SK-N-SH treated with all-trans-retinoic acid at 6 μM for 48 hours (cell line): ENCODE results near the gene SLC25A17.

Experiments
- ATAC-seq: fragments of 200-7000 bp; cut with Tn5 transposase; 3 replicates; pipeline ENCODE4 v1.9.1; 2020; ENCODE audit warnings: mild to moderate bottlenecking, moderate library complexity
- ARNTL ChIP-seq: fragments of 450-650 bp; formaldehyde crosslinking; IDR thresholded peaks from 2 replicates; pipeline ENCODE4 v1.5.0; 2020; ENCODE audit warnings: low read depth, mild to moderate bottlenecking, moderate library complexity, borderline replicate concordance
- BACH2 ChIP-seq: fragments of 250-450 bp; sonication (Bioruptor Pico); IDR thresholded peaks from 2 replicates; pipeline ENCODE4 v1.9.0; 2021; ENCODE audit warnings: mild to moderate bottlenecking, borderline replicate concordance
- CREB5 ChIP-seq: fragments of 250-450 bp; sonication (Bioruptor Pico); IDR thresholded peaks from 2 replicates; pipeline ENCODE4 v1.5.1; 2020; ENCODE audit warnings: low read depth, mild to moderate bottlenecking, moderate library complexity
- CSDC2 ChIP-seq: fragments of 250-450 bp; sonication (Bioruptor Pico); IDR thresholded peaks from 2 replicates; pipeline ENCODE4 v1.5.0; 2020; ENCODE audit warnings: mild to moderate bottlenecking, moderate library complexity
- ESRRG ChIP-seq: fragments of 250-450 bp; sonication (Bioruptor Pico); IDR thresholded peaks from 2 replicates; pipeline ENCODE4 v1.6.1; 2021; ENCODE audit warnings: mild to moderate bottlenecking
- GLIS3 ChIP-seq: fragments of 250-450 bp; sonication (Bioruptor Pico); IDR thresholded peaks from 2 replicates; pipeline ENCODE4 v1.5.0; 2020; ENCODE audit warnings: mild to moderate bottlenecking, moderate library complexity
- ISL1 ChIP-seq: fragments of 250-450 bp; sonication (Bioruptor Pico); IDR thresholded peaks from 2 replicates; pipeline ENCODE4 v2.1.2; 2022; ENCODE audit warnings: mild to moderate bottlenecking, moderate library complexity
- OSR1 ChIP-seq: fragments of 250-450 bp; sonication (Bioruptor Pico); IDR thresholded peaks from 2 replicates; pipeline ENCODE4 v1.8.0; 2022; ENCODE audit warnings: moderate library complexity, mild to moderate bottlenecking, inconsistent platforms
- PATZ1 ChIP-seq: fragments of 250-450 bp; sonication (Bioruptor Pico); IDR thresholded peaks from 2 replicates; pipeline ENCODE4 v1.8.0; 2020; ENCODE audit warnings: mild to moderate bottlenecking, moderate library complexity, borderline replicate concordance
- PPARA ChIP-seq: fragments of 250-450 bp; sonication (Bioruptor Pico); IDR thresholded peaks from 2 replicates; pipeline ENCODE4 v1.5.0; 2020; ENCODE audit warnings: mild to moderate bottlenecking, borderline replicate concordance
- RARB ChIP-seq: fragments of 250-450 bp; sonication (Bioruptor Pico); IDR thresholded peaks from 2 replicates; pipeline ENCODE4 v1.8.0; 2021; ENCODE audit warnings: mild to moderate bottlenecking, moderate library complexity
- SNAI2 ChIP-seq: fragments of 250-450 bp; sonication (Bioruptor Pico); IDR thresholded peaks from 2 replicates; pipeline ENCODE4 v1.5.0; 2020; ENCODE audit warnings: mild to moderate bottlenecking, moderate library complexity
- TCF4 ChIP-seq: fragments of 250-450 bp; sonication (Bioruptor Pico); IDR thresholded peaks from 2 replicates; pipeline ENCODE4 v1.8.0; 2021; ENCODE audit warnings: mild to moderate bottlenecking, moderate library complexity, borderline replicate concordance
- TOX ChIP-seq: fragments of 250-450 bp; sonication (Bioruptor Pico); IDR thresholded peaks from 2 replicates; pipeline ENCODE4 v1.8.0; 2021; ENCODE audit warnings: mild to moderate bottlenecking, moderate library complexity, borderline replicate concordance
- ZC3H10 ChIP-seq: fragments of 250-450 bp; sonication (Bioruptor Pico); IDR thresholded peaks from 2 replicates; pipeline ENCODE4 v1.5.1; 2021; ENCODE audit warnings: mild to moderate bottlenecking, moderate library complexity
- ZFP3 ChIP-seq: fragments of 250-450 bp; sonication (Bioruptor Pico); IDR thresholded peaks from 2 replicates; pipeline ENCODE4 v1.5.0; 2020; ENCODE audit warnings: mild to moderate bottlenecking, moderate library complexity
- ZFP30 ChIP-seq: fragments of 450-650 bp; formaldehyde crosslinking; IDR thresholded peaks from 2 replicates; pipeline ENCODE4 v1.5.0; 2022; ENCODE audit warnings: mild to moderate bottlenecking, moderate library complexity
- ZNF565 ChIP-seq: fragments of 450-650 bp; formaldehyde crosslinking; conservative IDR thresholded peaks from 2 replicates; pipeline ENCODE4 v1.5.0; 2020; ENCODE audit warnings: low read depth, mild to moderate bottlenecking, moderate library complexity
- ZNF70 ChIP-seq: fragments of 450-650 bp; formaldehyde crosslinking; IDR thresholded peaks from 2 replicates; pipeline ENCODE4 v1.5.0; 2020; ENCODE audit warnings: mild to moderate bottlenecking, moderate library complexity
- ZNF8 ChIP-seq: fragments of 450-650 bp; formaldehyde crosslinking; IDR thresholded peaks from 2 replicates; pipeline ENCODE4 v1.5.0; 2020; ENCODE audit warnings: mild to moderate bottlenecking, moderate library complexity
- TF ChIP-seq, protein P1 (sequence below): fragments of 250-450 bp; sonication (Bioruptor Pico); IDR thresholded peaks from 2 replicates; pipeline ENCODE4 v1.8.0; 2021; ENCODE audit warnings: low read depth, mild to moderate bottlenecking, moderate library complexity, borderline replicate concordance
- TF ChIP-seq, protein P2 (sequence below): fragments of 250-450 bp; sonication (Bioruptor Pico); IDR thresholded peaks from 2 replicates; pipeline ENCODE4 v1.5.1; 2021; ENCODE audit warnings: mild to moderate bottlenecking, moderate library complexity
- TF ChIP-seq, protein P3 (sequence below): fragments of 250-450 bp; sonication (Bioruptor Pico); IDR thresholded peaks from 2 replicates; pipeline ENCODE4 v1.5.0; 2020; ENCODE audit warnings: mild to moderate bottlenecking, moderate library complexity

Gene SLC25A17

GRCh38 chr22:40792451-40792850, 26.7 kb downstream of the SLC25A17 start:
- TF ChIP-seq GLIS3 (CRISPR knock-in tag) (no peak), RARB (no peak), ZFP30 (CRISPR knock-in tag) (no peak), ESRRG (CRISPR knock-in tag) (no peak), PPARA (CRISPR knock-in tag) (no peak), ISL1 (CRISPR knock-in tag) (no peak), ZNF8 (CRISPR knock-in tag) (no peak), OSR1 (CRISPR knock-in tag) (no peak), CREB5 (no peak), ARNTL (CRISPR knock-in tag) (no peak), CSDC2 (CRISPR knock-in tag) (no peak), ZC3H10 (CRISPR knock-in tag) (no peak), ZFP3 (CRISPR knock-in tag) (no peak), BACH2 (CRISPR knock-in tag) (no peak)
- TF ChIP-seq, protein P1, sequence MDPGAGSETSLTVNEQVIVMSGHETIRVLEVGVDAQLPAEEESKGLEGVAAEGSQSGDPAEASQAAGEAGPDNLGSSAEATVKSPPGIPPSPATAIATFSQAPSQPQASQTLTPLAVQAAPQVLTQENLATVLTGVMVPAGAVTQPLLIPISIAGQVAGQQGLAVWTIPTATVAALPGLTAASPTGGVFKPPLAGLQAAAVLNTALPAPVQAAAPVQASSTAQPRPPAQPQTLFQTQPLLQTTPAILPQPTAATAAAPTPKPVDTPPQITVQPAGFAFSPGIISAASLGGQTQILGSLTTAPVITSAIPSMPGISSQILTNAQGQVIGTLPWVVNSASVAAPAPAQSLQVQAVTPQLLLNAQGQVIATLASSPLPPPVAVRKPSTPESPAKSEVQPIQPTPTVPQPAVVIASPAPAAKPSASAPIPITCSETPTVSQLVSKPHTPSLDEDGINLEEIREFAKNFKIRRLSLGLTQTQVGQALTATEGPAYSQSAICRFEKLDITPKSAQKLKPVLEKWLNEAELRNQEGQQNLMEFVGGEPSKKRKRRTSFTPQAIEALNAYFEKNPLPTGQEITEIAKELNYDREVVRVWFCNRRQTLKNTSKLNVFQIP (CRISPR knock-in tag), result no peak
- TF ChIP-seq, protein P2, sequence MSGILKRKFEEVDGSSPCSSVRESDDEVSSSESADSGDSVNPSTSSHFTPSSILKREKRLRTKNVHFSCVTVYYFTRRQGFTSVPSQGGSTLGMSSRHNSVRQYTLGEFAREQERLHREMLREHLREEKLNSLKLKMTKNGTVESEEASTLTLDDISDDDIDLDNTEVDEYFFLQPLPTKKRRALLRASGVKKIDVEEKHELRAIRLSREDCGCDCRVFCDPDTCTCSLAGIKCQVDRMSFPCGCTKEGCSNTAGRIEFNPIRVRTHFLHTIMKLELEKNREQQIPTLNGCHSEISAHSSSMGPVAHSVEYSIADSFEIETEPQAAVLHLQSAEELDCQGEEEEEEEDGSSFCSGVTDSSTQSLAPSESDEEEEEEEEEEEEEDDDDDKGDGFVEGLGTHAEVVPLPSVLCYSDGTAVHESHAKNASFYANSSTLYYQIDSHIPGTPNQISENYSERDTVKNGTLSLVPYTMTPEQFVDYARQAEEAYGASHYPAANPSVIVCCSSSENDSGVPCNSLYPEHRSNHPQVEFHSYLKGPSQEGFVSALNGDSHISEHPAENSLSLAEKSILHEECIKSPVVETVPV (CRISPR knock-in tag), result no peak
- no peak for ATAC-seq

DNA sequence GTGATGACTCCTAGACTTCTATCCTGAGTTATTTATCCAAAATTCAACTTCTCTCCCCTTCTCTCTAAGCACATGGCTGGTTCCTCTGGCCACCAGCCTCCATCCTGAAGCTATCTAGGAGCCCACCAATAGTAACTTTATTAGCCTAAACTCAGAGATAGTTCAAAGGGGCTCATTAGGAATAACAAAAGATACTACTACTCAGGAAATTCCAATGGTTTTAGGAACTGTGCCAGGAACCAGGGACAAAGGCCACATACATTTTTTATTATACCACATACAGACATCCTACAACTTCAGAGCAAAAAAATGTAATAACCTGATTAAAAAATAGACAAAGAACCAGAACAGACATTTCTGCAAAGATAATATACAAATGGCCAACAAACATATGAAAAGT, 27.9 kb downstream of the SLC25A17 start:
- no peak for TF ChIP-seq CREB5
- TF ChIP-seq ISL1 (CRISPR knock-in tag), result peak; percentile 50; the same call in 1 of the 2 replicates
- no peak for ATAC-seq

GRCh38 chr22:40789131-40789530, 30.0 kb downstream of the SLC25A17 start:
- no peak for TF ChIP-seq ZNF565 (CRISPR knock-in tag)
- no peak for TF ChIP-seq ZFP30 (CRISPR knock-in tag)
- no peak for TF ChIP-seq TOX (CRISPR knock-in tag)
- no peak for TF ChIP-seq RARB
- no peak for TF ChIP-seq ZNF8 (CRISPR knock-in tag)
- no peak for TF ChIP-seq PATZ1 (CRISPR knock-in tag)
- no peak for TF ChIP-seq CSDC2 (CRISPR knock-in tag)
- no peak for ATAC-seq

GRCh38 chr22:40782521-40782920, 36.6 kb downstream of the SLC25A17 start:
- ATAC-seq, result no peak
- TF ChIP-seq ESRRG (CRISPR knock-in tag) (no peak), RARB (no peak), TCF4 (CRISPR knock-in tag) (no peak), ZNF8 (CRISPR knock-in tag) (no peak), ISL1 (CRISPR knock-in tag) (no peak), SNAI2 (no peak), CREB5 (no peak), ZFP30 (CRISPR knock-in tag) (no peak), BACH2 (CRISPR knock-in tag) (no peak), ZNF70 (CRISPR knock-in tag) (no peak), ZC3H10 (CRISPR knock-in tag) (no peak), CSDC2 (CRISPR knock-in tag) (no peak), ZFP3 (CRISPR knock-in tag) (no peak), ARNTL (CRISPR knock-in tag) (no peak)
- TF ChIP-seq, protein P2 (CRISPR knock-in tag), result no peak
- TF ChIP-seq, protein P3, sequence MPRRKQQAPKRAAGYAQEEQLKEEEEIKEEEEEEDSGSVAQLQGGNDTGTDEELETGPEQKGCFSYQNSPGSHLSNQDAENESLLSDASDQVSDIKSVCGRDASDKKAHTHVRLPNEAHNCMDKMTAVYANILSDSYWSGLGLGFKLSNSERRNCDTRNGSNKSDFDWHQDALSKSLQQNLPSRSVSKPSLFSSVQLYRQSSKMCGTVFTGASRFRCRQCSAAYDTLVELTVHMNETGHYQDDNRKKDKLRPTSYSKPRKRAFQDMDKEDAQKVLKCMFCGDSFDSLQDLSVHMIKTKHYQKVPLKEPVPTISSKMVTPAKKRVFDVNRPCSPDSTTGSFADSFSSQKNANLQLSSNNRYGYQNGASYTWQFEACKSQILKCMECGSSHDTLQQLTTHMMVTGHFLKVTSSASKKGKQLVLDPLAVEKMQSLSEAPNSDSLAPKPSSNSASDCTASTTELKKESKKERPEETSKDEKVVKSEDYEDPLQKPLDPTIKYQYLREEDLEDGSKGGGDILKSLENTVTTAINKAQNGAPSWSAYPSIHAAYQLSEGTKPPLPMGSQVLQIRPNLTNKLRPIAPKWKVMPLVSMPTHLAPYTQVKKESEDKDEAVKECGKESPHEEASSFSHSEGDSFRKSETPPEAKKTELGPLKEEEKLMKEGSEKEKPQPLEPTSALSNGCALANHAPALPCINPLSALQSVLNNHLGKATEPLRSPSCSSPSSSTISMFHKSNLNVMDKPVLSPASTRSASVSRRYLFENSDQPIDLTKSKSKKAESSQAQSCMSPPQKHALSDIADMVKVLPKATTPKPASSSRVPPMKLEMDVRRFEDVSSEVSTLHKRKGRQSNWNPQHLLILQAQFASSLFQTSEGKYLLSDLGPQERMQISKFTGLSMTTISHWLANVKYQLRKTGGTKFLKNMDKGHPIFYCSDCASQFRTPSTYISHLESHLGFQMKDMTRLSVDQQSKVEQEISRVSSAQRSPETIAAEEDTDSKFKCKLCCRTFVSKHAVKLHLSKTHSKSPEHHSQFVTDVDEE (CRISPR knock-in tag), result no peak
